ENCODE results near the gene MVB12B.

DNA sequence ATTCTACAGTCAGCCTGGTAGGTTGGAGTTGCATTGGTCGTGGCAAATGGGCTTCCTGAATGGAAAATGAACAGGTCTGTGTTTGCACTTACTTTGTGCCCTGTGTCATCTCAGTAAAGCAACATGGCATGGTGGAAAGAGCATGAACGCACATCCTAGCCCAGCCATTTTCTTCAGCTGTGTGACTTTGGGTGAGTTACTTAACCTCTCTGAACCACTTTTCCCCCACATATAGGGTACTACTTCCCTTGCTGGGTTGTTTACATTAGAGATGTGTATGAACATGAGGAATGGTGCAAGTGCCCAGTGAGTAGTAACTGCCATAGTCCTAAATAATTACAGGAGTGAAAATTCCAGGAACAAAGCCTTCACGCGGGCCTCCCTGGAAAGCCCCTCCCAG is 83.6 kb downstream of the MVB12B start:
- no peak for TF ChIP-seq GATA2 (IDR thresholded peaks at IDR 0.05; ENCODE audit: low read depth, low read length)
- TF ChIP-seq GATA3 (IDR thresholded peaks at IDR 0.05; ENCODE audit: low read depth, low read length): no peak
